ENCODE data around the gene CDH23.

DNA sequence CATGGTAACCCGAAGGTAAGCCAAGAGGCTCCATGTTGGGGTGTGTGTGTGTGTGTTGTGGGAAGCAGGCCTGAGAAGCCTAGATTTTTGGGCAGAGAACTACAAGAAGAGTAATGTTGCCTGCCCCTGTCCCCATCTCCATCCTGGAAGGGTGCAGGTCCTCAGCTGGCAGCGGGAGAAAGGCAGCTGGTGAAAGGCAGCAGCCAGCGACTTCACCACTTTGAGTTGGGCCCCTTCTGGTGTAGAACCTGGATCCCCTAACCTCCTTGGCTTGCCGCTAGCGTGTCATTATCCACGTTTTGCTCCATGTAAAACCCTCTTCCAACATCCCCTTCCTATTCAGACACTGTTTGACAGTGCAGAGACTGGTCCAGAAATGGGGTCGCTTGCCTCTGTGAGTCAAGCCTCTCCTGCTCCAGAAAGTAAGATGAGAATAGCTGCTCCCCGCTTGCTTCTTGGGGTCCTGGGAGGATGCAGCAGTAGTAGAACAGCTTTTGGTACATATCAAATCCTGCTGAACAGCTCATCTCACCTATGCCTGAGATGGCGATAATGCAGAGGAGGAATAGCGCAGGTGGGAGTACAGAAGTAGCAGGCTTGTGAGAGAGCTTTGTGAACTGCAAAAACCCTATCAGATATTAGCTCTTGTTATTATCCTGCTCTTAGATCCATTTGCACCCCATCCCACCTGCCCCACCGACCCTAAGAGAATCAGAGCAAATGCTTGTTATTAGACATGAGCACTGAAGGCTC is 22.1 kb upstream of the CDH23 start:
- no peak for TF ChIP-seq POLR2A (IDR thresholded peaks at IDR 0.05; ENCODE audit: low read depth)
- TF ChIP-seq, protein P1, sequence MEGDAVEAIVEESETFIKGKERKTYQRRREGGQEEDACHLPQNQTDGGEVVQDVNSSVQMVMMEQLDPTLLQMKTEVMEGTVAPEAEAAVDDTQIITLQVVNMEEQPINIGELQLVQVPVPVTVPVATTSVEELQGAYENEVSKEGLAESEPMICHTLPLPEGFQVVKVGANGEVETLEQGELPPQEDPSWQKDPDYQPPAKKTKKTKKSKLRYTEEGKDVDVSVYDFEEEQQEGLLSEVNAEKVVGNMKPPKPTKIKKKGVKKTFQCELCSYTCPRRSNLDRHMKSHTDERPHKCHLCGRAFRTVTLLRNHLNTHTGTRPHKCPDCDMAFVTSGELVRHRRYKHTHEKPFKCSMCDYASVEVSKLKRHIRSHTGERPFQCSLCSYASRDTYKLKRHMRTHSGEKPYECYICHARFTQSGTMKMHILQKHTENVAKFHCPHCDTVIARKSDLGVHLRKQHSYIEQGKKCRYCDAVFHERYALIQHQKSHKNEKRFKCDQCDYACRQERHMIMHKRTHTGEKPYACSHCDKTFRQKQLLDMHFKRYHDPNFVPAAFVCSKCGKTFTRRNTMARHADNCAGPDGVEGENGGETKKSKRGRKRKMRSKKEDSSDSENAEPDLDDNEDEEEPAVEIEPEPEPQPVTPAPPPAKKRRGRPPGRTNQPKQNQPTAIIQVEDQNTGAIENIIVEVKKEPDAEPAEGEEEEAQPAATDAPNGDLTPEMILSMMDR (IDR thresholded peaks at IDR 0.05), result no peak
